ENCODE data around the gene MINDY1.

- TF ChIP-seq CTCF (IDR thresholded peaks at IDR 0.05), result no peak
- no peak for TF ChIP-seq POLR2A (IDR thresholded peaks at IDR 0.05)
Measured at GRCh38 chr1:151005729-151006319, 878 bp downstream of the MINDY1 start.

All from adrenal gland (tissue), 5 donors.